ENCODE results near the gene RSF1.

DNA sequence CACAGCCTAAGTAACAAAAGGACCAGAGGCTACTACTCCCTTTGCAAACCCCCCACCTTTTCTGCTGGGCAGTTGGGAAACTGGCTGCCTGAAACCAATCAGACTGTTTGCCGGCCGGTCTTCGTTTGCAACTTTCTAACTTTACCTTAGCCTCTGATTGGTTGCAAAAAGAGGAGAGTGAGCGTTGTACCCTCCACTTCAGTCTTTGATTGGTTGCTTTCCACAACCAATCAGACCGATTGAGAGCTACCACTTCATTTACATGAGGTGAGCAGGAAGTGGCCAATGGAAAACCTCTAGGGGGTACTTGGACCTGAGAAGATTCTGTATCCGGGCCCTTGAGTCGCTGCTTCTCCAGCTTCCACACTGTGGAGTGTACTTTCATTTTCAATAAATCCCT, 164.2 kb downstream of the RSF1 start:
- no peak for TF ChIP-seq POLR2A (IDR thresholded peaks at IDR 0.05)
- TF ChIP-seq, protein P1, sequence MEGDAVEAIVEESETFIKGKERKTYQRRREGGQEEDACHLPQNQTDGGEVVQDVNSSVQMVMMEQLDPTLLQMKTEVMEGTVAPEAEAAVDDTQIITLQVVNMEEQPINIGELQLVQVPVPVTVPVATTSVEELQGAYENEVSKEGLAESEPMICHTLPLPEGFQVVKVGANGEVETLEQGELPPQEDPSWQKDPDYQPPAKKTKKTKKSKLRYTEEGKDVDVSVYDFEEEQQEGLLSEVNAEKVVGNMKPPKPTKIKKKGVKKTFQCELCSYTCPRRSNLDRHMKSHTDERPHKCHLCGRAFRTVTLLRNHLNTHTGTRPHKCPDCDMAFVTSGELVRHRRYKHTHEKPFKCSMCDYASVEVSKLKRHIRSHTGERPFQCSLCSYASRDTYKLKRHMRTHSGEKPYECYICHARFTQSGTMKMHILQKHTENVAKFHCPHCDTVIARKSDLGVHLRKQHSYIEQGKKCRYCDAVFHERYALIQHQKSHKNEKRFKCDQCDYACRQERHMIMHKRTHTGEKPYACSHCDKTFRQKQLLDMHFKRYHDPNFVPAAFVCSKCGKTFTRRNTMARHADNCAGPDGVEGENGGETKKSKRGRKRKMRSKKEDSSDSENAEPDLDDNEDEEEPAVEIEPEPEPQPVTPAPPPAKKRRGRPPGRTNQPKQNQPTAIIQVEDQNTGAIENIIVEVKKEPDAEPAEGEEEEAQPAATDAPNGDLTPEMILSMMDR (IDR thresholded peaks at IDR 0.05) = no peak

All from Peyer's patch (tissue), 4 donors.